Measurements from ENCODE around the gene RASGRF2. TPM values are rescaled to one million over a fixed set of nuclear protein-coding genes. Genes with fewer than 3 reads are reported as not detected.
"Not testable (repeated sequence)": the region's sequence is repeated elsewhere in the genome, so short reads cannot be mapped to it uniquely, and the experiment has no call there.

RASGRF2 gene
- total RNA-seq, 1 experiment from 2014 or later, result not detected

DNA sequence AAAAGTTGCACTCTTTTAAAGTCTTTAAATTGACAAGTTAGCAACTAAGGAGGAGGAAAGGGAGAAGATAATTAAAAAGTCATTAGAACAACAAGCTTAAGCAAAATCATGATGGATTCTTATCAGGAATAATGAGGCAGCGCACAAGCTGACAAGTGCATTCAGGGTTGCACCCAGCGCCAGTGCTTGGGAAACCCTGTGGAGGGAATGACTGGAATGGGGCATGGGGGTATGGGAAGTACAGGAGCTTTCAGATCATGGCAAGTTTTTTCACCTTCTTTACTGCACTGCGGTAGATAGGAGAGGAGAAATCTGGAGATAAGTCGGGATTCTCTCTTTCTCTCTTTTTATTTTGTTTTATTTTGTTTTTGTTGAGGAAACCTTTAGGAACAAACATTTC is 155.1 kb downstream of the RASGRF2 start:
- no TSS peak for BruUV-seq (replicated peaks)
- no peak for DNase-seq (ENCODE audit: unreplicated experiment)
- H3K9me3 Mint-ChIP-seq (ENCODE audit: unreplicated experiment), result no peaks in the 10 kb centered on the region
- no peak overlapping the region for H3K4me3 Mint-ChIP-seq (ENCODE audit: unreplicated experiment)
- TF ChIP-seq, protein P1, sequence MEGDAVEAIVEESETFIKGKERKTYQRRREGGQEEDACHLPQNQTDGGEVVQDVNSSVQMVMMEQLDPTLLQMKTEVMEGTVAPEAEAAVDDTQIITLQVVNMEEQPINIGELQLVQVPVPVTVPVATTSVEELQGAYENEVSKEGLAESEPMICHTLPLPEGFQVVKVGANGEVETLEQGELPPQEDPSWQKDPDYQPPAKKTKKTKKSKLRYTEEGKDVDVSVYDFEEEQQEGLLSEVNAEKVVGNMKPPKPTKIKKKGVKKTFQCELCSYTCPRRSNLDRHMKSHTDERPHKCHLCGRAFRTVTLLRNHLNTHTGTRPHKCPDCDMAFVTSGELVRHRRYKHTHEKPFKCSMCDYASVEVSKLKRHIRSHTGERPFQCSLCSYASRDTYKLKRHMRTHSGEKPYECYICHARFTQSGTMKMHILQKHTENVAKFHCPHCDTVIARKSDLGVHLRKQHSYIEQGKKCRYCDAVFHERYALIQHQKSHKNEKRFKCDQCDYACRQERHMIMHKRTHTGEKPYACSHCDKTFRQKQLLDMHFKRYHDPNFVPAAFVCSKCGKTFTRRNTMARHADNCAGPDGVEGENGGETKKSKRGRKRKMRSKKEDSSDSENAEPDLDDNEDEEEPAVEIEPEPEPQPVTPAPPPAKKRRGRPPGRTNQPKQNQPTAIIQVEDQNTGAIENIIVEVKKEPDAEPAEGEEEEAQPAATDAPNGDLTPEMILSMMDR (IDR thresholded peaks at IDR 0.05; ENCODE audit: unreplicated experiment), result no peak
- no peaks in the 10 kb centered on the region for H3K36me3 Mint-ChIP-seq (ENCODE audit: insufficient read depth, unreplicated experiment)
- no peak overlapping the region for H3K27ac Mint-ChIP-seq (ENCODE audit: low read depth, unreplicated experiment)
- ChIA-PET CTCF (interaction anchor here (0.6 to 1.5 kb wide), 2 partner anchors 49 to 106 kb away, joined by 3 to 6 read pairs; no protein-coding TSS in a partner anchor), POLR2A (interaction anchor here (0.6 kb wide), 1 partner anchor 159 kb away, joined by 3 read pairs; no protein-coding TSS in a partner anchor)
- H3K4me1 Mint-ChIP-seq (ENCODE audit: insufficient read depth, unreplicated experiment), result no peaks in the 10 kb centered on the region
- peaks cover 52% of the 10 kb centered on the region for H3K27me3 Mint-ChIP-seq (ENCODE audit: insufficient read depth, unreplicated experiment)
- intact Hi-C loops (cut with micrococcal nuclease), result no loop called here

DNA sequence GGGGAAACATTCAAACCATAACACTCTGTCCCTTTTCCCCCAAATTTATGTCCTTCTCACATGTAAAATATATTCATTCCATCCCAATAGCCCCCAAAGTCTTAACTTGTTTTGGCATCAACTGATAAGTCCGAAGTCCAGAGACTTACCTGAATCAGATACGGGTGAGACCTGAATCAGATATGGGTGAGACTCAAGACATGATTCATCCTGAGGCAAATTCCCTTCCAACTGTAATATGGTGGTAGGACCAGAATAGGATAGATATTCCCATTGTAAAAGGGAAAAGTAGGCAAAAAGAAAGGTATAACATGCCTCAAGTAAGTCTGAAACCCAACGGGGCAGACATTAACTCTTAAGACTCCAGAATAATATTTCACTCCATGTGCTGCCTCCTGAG is 157.4 kb downstream of the RASGRF2 start:
- DNase-seq (ENCODE audit: unreplicated experiment), result no peak
- CTCF ChIA-PET, result interaction anchor here (1.3 kb wide), 1 partner anchor 9 kb away, joined by 4 read pairs; no protein-coding TSS in a partner anchor
- POLR2A ChIA-PET, result no interaction called here
- intact Hi-C loops (cut with micrococcal nuclease), result no loop called here
- no TSS peak for BruUV-seq (replicated peaks)
- Mint-ChIP-seq H3K9me3 (ENCODE audit: unreplicated experiment) (no peaks in the 10 kb centered on the region), H3K4me3 (ENCODE audit: unreplicated experiment) (no peak overlapping the region), H3K27ac (ENCODE audit: low read depth, unreplicated experiment) (no peak overlapping the region), H3K27me3 (ENCODE audit: insufficient read depth, unreplicated experiment) (peaks cover 67% of the 10 kb centered on the region), H3K36me3 (ENCODE audit: insufficient read depth, unreplicated experiment) (no peaks in the 10 kb centered on the region), H3K4me1 (ENCODE audit: insufficient read depth, unreplicated experiment) (no peaks in the 10 kb centered on the region)
- TF ChIP-seq, protein P1 (IDR thresholded peaks at IDR 0.05; ENCODE audit: unreplicated experiment), result no peak

DNA sequence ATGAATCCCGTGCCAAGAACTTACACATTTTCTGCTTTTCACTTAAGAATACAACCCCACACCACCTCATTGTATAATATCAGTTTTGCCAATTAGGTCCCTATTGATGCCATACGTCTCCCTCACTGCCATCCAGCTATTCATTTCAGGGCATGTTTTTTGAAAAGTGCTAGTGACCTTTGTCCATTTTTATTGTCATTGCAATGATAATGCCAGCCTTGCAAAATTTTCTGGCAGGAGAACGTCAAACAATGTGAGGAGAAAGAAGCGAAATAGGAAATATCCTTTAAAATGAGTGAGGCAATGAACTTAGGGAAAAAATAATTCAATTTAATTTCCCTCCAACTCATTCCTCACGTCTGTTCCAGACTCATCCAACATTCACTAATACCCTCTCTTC is 161.1 kb downstream of the RASGRF2 start:
- no peak overlapping the region for H3K27ac Mint-ChIP-seq (ENCODE audit: low read depth, unreplicated experiment)
- intact Hi-C loops (cut with micrococcal nuclease), result no loop called here
- H3K36me3 Mint-ChIP-seq (ENCODE audit: insufficient read depth, unreplicated experiment), result no peaks in the 10 kb centered on the region
- H3K9me3 Mint-ChIP-seq (ENCODE audit: unreplicated experiment), result no peaks in the 10 kb centered on the region
- no peaks in the 10 kb centered on the region for H3K4me1 Mint-ChIP-seq (ENCODE audit: insufficient read depth, unreplicated experiment)
- no peak for DNase-seq (ENCODE audit: unreplicated experiment)
- CTCF ChIA-PET, result interaction anchor here (0.5 to 2.9 kb wide), 3 partner anchors 13 to 93 kb away, joined by 3 to 19 read pairs (median 16); no protein-coding TSS in a partner anchor
- no TSS peak for BruUV-seq (replicated peaks)
- POLR2A ChIA-PET, result interaction anchor here (0.7 kb wide), 1 partner anchor 232 kb away, joined by 3 read pairs; no protein-coding TSS in a partner anchor
- H3K4me3 Mint-ChIP-seq (ENCODE audit: unreplicated experiment), result no peak overlapping the region
- TF ChIP-seq, protein P1 (IDR thresholded peaks at IDR 0.05; ENCODE audit: unreplicated experiment), result no peak
- peaks cover 39% of the 10 kb centered on the region for H3K27me3 Mint-ChIP-seq (ENCODE audit: insufficient read depth, unreplicated experiment)

DNA sequence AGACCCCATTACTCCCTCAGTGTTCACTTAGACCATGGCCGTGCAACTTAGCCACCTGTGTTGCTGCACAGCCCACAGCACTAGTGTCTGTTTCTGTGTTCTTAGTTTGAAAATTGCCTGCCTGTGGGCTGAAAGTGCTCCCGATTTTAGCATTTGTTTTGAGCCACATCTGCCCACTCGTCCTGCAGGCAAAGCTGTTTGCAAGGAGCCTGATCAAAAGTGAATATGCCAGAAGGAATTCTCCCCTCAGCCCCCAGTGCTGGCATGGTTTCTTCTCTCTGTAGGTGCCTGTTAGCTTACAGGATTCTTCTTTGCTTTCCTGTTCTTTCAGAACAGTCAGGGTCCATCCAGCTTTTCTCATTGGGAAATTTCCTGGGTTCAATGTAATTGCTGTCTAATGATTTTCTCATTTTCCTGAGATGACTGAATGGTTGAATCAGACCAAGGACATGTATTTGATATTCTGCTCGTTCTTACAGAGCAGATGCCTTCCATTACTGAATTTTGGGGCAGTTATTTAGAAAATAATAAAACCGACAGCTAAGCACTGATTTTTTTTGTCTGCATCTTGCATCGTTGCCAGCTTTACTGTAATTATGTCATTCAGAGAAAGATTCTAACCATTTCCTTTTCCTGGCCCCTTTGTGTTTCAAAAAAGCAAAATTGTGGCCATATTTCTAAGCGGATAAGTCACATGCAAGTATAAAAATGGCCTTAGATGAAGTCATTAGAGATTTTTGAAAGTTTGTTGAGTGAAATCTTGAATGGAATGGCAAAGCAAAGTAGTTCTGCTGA is 161.9 kb downstream of the RASGRF2 start:
- intact Hi-C loops (cut with micrococcal nuclease), result no loop called here
- DNase-seq (ENCODE audit: unreplicated experiment), result no peak
- H3K27ac Mint-ChIP-seq (ENCODE audit: low read depth, unreplicated experiment), result no peak overlapping the region

DNA sequence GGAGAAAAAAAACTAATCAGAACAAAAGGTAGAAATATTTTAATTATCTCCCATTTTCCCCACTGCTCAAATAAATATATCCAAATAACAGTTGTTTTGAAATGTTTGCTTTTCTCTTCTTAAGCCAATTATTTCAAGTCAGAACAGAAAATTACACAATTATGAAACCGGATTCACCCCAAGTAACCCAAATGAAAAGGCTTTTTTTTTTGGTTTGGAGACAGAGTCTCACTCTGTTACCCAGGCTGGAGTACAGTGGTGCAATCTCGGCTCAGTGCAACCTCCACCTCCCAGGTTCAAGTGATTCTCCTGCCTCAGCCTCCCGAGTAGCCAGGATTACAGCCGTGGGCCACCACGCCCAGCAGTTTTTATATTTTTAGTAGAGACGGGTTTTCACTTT is 164.5 kb downstream of the RASGRF2 start:
- H3K36me3 Mint-ChIP-seq (ENCODE audit: insufficient read depth, unreplicated experiment); H3K27ac Mint-ChIP-seq (ENCODE audit: low read depth, unreplicated experiment); H3K4me3 Mint-ChIP-seq (ENCODE audit: unreplicated experiment); H3K9me3 Mint-ChIP-seq (ENCODE audit: unreplicated experiment); DNase-seq (ENCODE audit: unreplicated experiment); intact Hi-C loops (cut with micrococcal nuclease); H3K4me1 Mint-ChIP-seq (ENCODE audit: insufficient read depth, unreplicated experiment); POLR2A ChIA-PET; BruUV-seq (replicated peaks): not testable (repeated sequence)
- CTCF ChIA-PET, result interaction anchor here (1.2 kb wide), 1 partner anchor 423 kb away, joined by 4 read pairs; no protein-coding TSS in a partner anchor
- H3K27me3 Mint-ChIP-seq (ENCODE audit: insufficient read depth, unreplicated experiment), result peaks cover 30% of the 10 kb centered on the region

More for the DNA sequence above, 161.9 kb downstream of the RASGRF2 start:
- H3K27me3 Mint-ChIP-seq (ENCODE audit: insufficient read depth, unreplicated experiment), result peaks cover 32% of the 10 kb centered on the region
- ChIA-PET POLR2A (no interaction called here), CTCF (interaction anchor here (0.5 to 2.9 kb wide), 4 partner anchors 14 to 601 kb away, joined by 3 to 16 read pairs (median 4); no protein-coding TSS in a partner anchor)
- H3K36me3 Mint-ChIP-seq (ENCODE audit: insufficient read depth, unreplicated experiment), result no peaks in the 10 kb centered on the region
- H3K4me1 Mint-ChIP-seq (ENCODE audit: insufficient read depth, unreplicated experiment), result no peaks in the 10 kb centered on the region
- no peak overlapping the region for H3K4me3 Mint-ChIP-seq (ENCODE audit: unreplicated experiment)
- BruUV-seq (replicated peaks), result no TSS peak
- TF ChIP-seq, protein P1 (IDR thresholded peaks at IDR 0.05; ENCODE audit: unreplicated experiment), result no peak
- no peaks in the 10 kb centered on the region for H3K9me3 Mint-ChIP-seq (ENCODE audit: unreplicated experiment)
